KMS-11 (cell line): ENCODE measurements around the gene GCH1.

Experiments used
- H2AFZ ChIP-seq: fragments of 200-600 bp; sonication (generic); 2 replicates; pipeline ENCODE4 v1.6.1; 2016; ENCODE audit warnings: antibody characterized with exemption, mixed run types, low read depth
- H3K27ac ChIP-seq: fragments of 200-600 bp; sonication (generic); 2 replicates; pipeline ENCODE4 v1.6.1; 2016; ENCODE audit warnings: mild to moderate bottlenecking, mixed run types
- H3K27me3 ChIP-seq: fragments of 200-600 bp; sonication (generic); 2 replicates; pipeline ENCODE4 v1.6.1; 2017; ENCODE audit warnings: mild to moderate bottlenecking, low read depth, mixed run types, moderate library complexity; ENCODE audit not compliant: insufficient read depth
- H3K36me3 ChIP-seq: fragments of 200-600 bp; sonication (generic); 2 replicates; pipeline ENCODE4 v1.6.1; 2017; ENCODE audit warnings: mild to moderate bottlenecking, mixed run types; ENCODE audit not compliant: insufficient read depth
- H3K4me1 ChIP-seq: fragments of 200-600 bp; sonication (generic); 2 replicates; pipeline ENCODE4 v1.6.1; 2016; ENCODE audit warnings: mild to moderate bottlenecking, low read depth, mixed run types; ENCODE audit not compliant: poor library complexity, severe bottlenecking
- H3K4me2 ChIP-seq: fragments of 200-600 bp; sonication (generic); 2 replicates; pipeline ENCODE4 v1.7.0; 2016; ENCODE audit warnings: mild to moderate bottlenecking, mixed run types
- H3K4me3 ChIP-seq: fragments of 200-600 bp; sonication (generic); IDR thresholded peaks from 2 replicates; pipeline ENCODE4 v1.6.1; 2017; ENCODE audit warnings: low read depth, low read length, mixed read lengths; ENCODE audit not compliant: insufficient read depth
- H3K79me2 ChIP-seq: fragments of 200-600 bp; sonication (generic); 2 replicates; pipeline ENCODE4 v1.6.1; 2016; ENCODE audit warnings: low read depth, mixed run types; ENCODE audit not compliant: insufficient read depth
- H3K9ac ChIP-seq: fragments of 200-600 bp; sonication (generic); 2 replicates; pipeline ENCODE4 v1.6.1; 2016; ENCODE audit warnings: mild to moderate bottlenecking, mixed run types
- H4K20me1 ChIP-seq: fragments of 200-600 bp; sonication (generic); 2 replicates; pipeline ENCODE4 v1.6.1; 2016; ENCODE audit warnings: mild to moderate bottlenecking, mixed run types; ENCODE audit not compliant: insufficient read depth
- TF ChIP-seq, protein P1 (sequence below): fragments of 200-600 bp; sonication (generic); conservative IDR thresholded peaks from 2 replicates; pipeline ENCODE4 v1.6.1; 2017; ENCODE audit warnings: low read depth, mild to moderate bottlenecking, antibody characterized with exemption, low read length, moderate library complexity, mixed read lengths

The GCH1 gene

DNA sequence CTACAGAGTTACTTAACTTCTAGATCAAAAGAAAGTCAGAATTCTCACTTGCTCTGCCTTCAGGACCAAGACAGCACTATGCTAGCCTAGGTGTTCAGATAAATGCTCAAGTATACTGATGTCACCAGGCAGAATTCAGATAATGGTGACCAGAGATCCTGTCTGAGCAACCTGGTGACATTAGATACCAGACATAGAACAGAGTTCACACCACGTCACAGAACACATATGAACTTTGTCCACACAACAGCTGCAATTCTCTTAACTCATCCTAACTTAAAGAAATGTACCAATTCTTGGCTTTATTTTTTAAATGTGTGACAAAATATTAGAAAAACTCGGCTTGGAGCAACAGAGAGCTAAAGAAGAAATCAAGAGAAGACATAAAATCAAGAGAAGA, 58.1 kb downstream of the GCH1 start:
- Histone ChIP-seq H3K27me3 (no peaks in the 10 kb centered on the region), H3K79me2 (no peaks in the 10 kb centered on the region), H4K20me1 (no peaks in the 10 kb centered on the region), H2AFZ (no peak overlapping the region), H3K9ac (no peak overlapping the region), H3K4me1 (no peaks in the 10 kb centered on the region), H3K27ac (no peak overlapping the region), H3K36me3 (no peaks in the 10 kb centered on the region), H3K4me2 (no peak overlapping the region), H3K4me3 (no peak overlapping the region)
- TF ChIP-seq, protein P1, sequence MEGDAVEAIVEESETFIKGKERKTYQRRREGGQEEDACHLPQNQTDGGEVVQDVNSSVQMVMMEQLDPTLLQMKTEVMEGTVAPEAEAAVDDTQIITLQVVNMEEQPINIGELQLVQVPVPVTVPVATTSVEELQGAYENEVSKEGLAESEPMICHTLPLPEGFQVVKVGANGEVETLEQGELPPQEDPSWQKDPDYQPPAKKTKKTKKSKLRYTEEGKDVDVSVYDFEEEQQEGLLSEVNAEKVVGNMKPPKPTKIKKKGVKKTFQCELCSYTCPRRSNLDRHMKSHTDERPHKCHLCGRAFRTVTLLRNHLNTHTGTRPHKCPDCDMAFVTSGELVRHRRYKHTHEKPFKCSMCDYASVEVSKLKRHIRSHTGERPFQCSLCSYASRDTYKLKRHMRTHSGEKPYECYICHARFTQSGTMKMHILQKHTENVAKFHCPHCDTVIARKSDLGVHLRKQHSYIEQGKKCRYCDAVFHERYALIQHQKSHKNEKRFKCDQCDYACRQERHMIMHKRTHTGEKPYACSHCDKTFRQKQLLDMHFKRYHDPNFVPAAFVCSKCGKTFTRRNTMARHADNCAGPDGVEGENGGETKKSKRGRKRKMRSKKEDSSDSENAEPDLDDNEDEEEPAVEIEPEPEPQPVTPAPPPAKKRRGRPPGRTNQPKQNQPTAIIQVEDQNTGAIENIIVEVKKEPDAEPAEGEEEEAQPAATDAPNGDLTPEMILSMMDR, result no peak

DNA sequence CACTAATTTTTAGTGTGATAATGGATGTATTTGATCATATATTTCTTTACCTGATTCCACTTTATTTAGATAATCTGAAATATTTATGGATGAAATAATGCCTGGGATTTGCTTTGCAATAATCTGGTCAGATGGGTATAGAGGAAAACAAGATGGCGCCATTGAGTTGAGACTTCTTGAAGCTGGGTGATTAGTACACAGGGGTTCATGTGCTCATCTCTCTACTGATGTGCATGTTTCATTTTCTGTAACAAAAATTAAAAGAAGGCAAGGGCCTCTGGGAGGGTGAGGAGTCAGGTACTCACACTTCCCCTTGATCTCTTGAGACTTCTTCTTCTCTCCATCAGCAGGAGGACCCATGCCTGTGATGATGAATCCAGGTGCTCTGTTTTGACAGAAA, 61.8 kb downstream of the GCH1 start:
- no peaks in the 10 kb centered on the region for H3K27me3 ChIP-seq
- no peak overlapping the region for H3K27ac ChIP-seq
- no peak overlapping the region for H2AFZ ChIP-seq
- H3K36me3 ChIP-seq, result no peaks in the 10 kb centered on the region
- TF ChIP-seq, protein P1, result no peak
- H3K4me1 ChIP-seq, result no peaks in the 10 kb centered on the region
- H3K4me3 ChIP-seq, result no peak overlapping the region
- H4K20me1 ChIP-seq, result no peaks in the 10 kb centered on the region
- no peaks in the 10 kb centered on the region for H3K79me2 ChIP-seq
- no peak overlapping the region for H3K4me2 ChIP-seq
- H3K9ac ChIP-seq, result no peak overlapping the region

DNA sequence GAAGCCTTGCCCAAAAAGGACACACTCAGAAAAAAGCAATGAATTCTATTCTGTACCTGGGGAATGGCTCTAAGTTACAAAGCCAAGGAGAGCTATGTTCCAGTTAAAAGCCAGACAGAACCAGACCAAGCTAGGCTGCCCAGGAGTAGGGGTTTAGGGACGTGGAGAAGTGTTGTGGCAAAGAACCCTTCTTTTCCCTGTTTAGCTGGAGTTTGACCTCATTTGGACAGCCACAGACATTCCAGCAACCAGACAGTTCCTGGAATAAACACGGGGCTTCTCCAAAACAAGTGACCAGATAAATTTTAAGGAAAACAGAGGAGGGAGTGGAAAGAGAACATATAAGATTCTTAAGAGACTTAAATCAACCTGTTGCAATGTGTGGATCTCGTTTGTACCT, 62.3 kb downstream of the GCH1 start:
- no peaks in the 10 kb centered on the region for H3K27me3 ChIP-seq

DNA sequence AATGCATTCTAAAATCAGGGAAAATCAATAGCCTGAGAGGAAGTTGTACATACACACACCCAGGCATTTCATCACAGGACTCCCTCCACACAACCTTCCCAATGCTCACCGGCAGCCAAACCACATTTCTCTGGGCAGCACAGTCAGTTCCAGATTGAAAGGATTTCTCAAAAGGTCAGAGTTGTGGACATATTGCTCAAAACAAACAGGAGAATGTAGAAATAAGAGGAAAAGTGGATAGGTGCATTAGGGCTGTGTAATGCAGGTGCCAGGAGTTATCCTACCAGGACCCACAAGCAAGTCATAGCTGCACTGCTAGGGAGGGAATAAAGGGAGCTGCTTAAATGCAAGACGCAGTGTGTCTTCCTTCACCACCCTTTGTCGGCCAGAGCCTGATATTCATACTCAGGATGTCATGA, 62.9 kb downstream of the GCH1 start:
- H3K9ac ChIP-seq, result no peak overlapping the region
- H2AFZ ChIP-seq, result no peak overlapping the region
- no peak overlapping the region for H3K4me3 ChIP-seq
- no peaks in the 10 kb centered on the region for H3K36me3 ChIP-seq
- no peak overlapping the region for H3K27ac ChIP-seq
- no peaks in the 10 kb centered on the region for H4K20me1 ChIP-seq
- no peaks in the 10 kb centered on the region for H3K79me2 ChIP-seq
- no peaks in the 10 kb centered on the region for H3K4me1 ChIP-seq
- H3K27me3 ChIP-seq, result no peaks in the 10 kb centered on the region
- H3K4me2 ChIP-seq, result no peak overlapping the region
- TF ChIP-seq, protein P1, result no peak

More for the DNA sequence above, 62.3 kb downstream of the GCH1 start:
- Histone ChIP-seq H3K79me2 (no peaks in the 10 kb centered on the region), H3K4me1 (no peaks in the 10 kb centered on the region), H2AFZ (no peak overlapping the region), H3K36me3 (no peaks in the 10 kb centered on the region), H3K9ac (no peak overlapping the region), H3K4me3 (no peak overlapping the region), H3K27ac (no peak overlapping the region), H4K20me1 (no peaks in the 10 kb centered on the region), H3K4me2 (no peak overlapping the region)
- TF ChIP-seq, protein P1, result no peak
